Measurements from ENCODE around the gene BMX.
A peak's percentile ranks its signal among the peaks of the same experiment; 100 is the strongest.

Gene BMX

DNA sequence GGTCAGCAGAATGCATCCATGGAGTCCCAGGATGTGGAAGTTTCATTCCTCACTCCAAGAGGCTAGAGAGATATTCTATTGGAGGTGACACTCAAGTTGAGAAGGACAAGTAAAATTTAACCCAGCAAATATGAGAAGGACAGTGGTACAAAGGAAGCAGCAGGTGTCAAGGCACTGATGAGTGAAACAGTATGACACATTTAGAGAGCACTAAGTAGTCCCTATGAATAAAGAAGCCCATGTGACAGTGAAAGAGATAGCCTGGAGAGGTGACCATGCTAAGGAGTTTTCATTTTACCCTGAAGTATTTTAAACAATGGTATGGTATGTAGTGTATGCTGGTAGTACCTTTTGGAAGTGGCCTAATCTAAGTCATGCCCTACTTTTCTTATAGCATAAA, 9.2 kb downstream of the BMX start:
- no peak for DNase-seq

DNA sequence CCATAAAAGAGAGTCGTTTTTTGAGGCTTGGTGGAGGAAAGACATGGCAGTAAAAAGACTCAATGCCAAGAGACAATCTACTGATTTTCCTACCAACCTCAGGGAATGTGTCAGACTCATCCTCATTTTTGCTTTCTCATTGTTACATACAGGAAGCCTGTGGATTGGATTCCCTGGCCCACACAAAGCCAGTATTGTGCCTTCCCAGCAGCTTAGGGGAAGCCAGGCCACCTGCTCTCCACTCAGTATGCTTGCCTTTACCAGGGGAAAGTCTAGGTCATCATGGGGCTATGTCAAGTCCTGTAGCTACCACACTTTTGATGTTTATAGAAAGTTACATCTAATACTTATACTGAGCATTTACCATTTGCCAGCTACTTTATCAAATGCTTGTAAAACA, 11.0 kb downstream of the BMX start:
- DNase-seq = no peak

DNA sequence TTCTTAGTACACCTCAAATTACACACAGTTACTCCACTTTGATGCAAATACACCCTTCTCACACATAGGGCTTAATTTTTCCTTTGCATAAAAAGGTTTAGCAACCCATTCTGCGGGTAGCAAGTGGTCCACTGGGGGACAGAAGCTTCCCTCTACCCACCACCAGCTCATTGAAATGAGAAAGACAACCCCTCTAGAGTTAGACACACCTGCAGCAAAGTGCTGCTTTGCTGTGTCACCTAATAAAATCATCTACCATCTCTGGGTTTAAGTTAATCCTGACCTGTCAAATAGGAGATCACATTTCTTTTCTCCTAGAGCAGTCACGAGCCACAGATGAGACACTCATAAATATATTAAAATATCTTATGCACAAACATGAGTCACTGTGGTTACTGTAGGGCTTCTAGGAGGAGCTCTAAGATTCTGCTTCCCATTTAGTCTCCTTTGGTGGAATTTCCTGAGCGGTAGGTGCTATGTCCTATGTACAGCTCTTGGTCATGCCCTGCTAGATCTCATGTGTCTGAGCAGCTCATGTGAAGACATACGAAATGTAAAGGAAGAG, 11.9 kb downstream of the BMX start:
- DNase-seq = peak; percentile 12

DNA sequence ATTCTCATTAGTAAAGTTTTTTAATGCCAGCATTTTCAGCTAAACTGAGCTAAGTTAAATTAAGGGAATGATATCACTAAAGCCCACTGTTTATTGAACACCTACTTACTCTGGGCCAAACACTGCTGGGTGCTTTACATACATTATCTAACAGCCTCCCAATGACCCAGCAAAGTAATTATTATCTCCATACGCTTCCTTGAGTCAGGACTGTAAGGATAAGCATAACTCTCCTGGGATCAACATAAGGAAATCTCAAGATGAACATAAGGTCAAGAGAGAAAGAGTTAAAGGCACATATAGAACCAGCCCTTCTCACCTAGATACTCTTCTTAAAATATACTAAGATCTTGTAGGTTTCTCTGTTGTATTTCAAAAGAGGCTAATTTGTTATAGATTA, 13.7 kb downstream of the BMX start:
- DNase-seq = no peak

DNA sequence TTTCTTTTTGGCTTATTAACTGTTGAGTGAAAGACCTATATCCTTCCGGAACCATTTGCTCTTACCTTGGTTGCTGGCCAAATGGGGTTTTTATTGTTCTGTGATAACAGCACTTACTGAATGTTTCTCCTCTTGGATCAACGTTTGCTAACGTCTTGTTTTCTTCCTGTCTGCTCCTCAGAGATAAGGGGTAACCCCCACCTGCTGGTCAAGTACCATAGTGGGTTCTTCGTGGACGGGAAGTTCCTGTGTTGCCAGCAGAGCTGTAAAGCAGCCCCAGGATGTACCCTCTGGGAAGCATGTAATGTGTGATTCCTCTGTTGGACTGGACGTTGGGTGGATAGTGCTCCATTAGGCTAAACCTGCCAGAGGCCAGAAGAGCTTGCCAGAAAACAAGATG, 15.3 kb downstream of the BMX start:
- DNase-seq = no peak

DNA sequence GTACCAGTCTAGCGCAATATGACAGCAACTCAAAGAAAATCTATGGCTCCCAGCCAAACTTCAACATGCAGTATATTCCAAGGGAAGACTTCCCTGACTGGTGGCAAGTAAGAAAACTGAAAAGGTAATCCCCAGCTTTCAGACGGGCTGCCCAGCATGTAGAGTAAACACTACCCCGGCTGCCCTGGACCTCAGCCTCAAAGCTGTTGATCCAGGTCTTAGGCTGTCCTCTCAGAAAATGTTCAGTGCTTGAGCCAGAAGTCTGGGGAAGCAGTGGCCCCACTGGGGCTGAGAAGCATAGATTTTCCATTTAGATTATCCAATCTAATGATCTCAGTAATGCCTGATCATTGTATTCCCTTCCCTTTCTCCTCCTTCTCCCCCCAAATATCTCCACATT, 21.9 kb downstream of the BMX start:
- no peak for DNase-seq

DNA sequence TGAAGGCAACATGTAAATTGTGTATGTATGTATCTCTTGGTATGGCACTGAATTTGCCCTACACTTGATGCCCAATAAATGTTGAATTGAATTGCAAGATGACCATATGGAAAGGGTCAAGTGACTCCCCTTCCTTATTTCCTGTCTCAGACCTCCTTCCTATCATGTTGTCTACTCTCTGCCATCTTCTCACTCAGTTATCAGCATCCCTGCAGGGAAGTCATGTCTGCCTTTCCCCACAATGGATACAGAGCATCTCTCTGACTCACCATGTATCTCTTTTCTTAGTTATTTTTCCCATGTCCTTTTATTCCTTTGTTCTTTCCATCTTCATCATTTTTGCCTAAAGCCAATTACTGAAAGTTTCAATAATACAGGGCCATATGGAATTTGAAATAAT, 22.5 kb downstream of the BMX start:
- no peak for DNase-seq

DNA sequence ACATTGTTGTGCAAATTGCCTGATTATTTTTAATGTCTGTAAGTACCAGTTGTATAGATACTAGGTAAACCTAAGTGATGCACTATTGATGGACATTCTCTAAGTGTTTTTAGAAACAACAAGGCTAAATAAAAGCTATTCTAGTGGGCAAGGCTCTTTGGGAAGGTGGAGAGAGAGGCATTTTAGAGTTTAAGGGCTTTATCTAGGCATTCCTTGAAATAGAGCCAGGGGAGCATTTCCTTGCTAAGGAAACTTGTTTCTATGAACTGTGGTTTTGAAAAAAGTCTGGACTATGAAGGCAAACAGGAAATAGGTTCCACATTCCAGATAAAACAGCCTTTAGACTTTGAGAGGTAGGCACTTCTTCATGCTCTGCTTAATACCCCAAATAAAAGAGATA, 23.8 kb downstream of the BMX start:
- peak; percentile 21 for DNase-seq

DNA sequence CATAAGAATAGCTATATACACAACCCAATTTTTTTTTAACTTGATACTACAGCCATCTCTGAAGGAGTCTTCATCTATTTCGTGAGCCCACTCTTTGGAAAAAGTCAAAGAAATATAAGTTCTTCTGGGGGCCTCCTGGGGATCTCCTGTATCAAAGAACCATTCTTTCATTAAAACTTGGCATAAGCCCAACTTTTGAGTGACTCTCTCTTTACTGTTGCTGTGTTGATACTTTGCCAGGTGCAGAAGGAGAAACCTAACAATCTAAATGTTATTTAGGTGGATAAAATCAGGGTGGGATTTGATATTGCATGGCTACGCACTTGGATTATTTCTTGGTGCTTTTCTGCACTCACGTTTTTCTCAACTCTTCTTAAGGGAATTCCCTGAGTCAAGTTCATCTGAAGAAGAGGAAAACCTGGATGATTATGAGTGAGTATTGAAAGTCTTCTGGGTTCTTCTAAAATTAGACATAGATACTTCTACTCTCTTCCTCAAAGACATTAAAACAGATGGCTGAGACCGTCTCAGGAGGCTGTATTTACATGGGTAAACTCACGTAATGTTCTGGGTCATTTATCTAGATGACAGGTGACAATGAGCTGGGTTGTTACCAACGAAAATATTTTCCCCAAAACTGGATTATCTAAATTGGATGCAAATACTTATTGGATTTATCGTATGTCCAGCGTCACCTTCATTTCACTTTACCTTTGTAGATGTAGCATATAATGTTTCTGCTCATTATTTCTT, 25.2 kb downstream of the BMX start:
- DNase-seq = no peak

DNA sequence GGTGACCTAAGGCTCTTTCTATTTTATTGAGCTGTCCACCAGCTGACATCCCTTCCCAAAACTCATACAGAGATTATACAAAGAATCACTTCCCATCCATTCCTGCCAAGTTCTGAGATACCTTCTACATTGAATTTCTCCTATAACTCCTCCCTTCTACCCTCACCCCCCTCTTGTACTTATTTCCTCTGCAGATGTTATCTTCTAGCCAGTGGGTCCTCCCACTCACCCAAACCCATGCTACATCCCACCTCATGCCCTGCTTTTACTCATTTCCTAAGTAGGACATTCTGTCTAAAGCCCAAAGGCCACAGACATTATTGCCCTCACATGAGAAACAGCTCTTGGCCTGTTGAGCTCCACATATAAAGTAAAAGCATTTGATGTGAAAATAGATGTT, 28.6 kb downstream of the BMX start:
- no peak for DNase-seq

DNA sequence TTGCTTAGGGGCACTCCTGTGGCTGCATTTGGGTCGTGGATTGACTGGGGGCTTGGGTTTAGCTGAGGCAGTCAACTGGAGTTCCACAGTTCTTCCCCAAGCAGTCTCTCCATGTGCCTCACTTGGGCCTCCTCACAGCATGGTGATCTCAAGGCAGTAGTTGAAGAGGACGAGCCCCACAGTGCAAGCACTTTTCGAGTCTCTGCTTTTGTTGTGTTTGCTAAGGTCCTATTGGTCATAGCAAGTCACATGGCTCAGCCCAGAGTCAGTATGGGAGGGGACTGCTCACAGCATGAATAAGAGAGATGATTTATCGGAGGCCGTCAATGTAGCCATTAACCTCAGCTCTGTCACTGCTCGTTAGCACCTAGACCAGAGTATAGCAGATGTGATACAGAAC, 29.7 kb downstream of the BMX start:
- DNase-seq = no peak

DNA sequence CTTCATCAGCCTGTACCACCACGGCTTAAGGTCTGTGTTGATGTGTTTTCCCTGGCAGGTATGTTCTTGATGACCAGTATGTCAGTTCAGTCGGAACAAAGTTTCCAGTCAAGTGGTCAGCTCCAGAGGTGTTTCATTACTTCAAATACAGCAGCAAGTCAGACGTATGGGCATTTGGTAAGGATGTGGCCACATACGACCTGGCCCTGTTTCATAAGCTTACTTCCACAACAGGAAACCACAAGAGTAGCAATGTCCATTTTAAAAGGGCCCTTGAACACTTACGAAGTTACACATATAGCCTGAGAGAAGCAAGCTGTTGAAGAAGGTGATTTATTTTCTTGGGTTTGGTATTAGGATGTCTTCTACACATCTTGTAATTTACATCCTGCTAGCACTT, 46.1 kb downstream of the BMX start:
- no peak for DNase-seq

DNA sequence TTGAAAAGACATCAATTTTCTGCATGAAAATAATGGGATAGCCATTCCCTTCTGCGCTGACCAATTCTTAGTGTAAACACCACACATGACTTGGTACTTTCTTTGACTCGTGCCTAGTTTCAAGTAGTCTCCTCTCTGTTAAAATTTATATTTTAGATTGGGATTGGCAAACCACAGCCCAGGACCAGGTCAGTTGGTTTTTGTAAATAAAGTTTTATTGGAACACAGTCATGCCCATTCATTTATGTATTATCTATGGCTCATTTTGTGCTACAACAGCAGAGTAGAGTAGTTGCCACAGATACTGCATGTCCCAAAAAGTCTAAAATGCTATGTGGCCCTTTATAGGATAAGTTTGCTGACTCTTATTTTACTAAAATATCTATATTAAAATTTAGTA, 46.7 kb downstream of the BMX start:
- DNase-seq = no peak

DNA sequence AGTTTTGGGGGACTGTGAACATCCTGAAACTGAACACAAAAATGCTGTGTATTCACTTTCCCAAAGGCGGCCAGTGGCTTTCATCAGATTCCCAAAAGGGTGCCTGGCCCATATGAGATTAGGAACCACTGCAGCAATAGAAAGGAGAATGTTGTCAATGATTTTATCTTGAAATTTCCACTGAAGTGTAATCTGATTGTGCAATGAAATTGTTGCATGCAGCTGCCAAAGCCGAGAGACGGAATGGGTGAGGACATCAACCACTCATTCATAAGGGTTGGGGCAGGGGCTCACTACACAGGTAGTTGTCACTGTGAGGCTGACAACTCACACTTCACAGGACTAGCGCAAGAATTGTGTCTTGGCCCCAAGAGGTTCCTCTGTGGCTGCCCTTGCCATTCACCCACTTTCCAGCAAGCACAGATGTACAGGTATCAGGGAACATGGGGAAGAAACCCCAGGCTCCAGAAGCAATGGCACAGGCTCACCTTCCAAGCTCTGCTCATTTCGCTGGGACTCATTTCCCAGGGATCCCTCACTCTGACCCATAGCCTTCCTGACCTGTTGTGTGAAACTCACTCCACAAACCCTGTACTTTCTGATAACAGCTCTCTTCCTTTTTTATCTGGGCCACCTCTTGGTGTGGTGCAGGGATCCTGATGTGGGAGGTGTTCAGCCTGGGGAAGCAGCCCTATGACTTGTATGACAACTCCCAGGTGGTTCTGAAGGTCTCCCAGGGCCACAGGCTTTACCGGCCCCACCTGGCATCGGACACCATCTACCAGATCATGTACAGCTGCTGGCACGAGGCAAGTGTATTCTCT, 48.8 kb downstream of the BMX start:
- no peak for DNase-seq

DNA sequence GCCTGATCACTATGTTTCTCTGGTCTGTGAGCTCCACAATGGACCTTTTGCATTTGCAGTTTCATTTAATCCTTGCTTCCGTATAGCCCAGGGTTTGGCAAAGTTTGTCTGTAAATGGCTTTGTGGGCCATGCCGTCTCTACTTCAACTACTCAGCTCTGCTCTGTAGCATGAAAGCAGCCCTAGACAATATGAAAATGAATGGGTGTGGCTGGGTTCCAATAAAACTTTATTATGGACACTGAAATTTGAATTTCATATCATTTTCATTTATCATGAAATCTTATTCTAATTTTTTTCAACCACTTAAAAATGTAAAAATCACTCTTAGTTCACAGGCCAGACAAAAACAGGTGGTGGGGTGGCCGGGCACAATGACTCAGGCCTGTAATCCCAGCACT, 58.6 kb downstream of the BMX start:
- DNase-seq = no peak

DNA sequence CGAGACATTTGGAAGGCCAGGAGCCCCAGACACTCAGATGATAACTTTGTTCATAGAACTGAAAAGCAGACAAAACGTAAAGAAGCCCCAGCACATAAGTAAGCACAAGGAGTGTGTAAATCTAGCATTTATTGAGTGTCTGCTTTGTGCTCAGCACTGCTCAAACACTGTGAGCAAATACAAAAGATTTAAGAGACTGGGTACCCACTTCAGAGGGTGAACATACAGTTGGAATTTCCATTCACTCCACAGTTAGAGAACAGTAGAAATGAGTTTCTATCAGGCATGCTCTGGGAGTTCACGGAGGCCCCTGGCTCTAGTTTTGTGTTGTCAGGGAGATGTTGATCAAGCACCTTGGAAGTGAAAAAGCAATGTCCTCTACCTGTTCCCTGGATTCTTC, 60.3 kb downstream of the BMX start:
- no peak for DNase-seq

DNA sequence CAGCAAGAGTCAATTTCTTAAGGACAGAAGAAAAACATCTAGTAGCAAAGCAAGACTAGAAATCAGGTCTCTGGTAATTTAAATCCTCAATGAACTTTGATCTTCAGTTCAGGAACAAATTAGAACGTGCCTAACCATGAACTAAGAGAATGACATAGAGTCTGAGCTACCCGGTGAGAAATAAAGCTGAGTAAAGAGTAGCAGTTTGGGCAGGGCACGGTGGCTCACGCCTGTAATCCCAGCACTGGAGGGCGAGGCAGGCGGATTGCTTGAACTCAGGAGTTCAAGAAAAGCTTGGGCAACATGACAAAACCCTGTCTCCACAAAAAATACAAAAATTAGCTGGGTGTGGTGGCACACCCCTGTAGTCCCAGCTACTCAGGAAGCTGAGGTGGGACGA, 62.4 kb downstream of the BMX start:
- DNase-seq = no peak

DNA sequence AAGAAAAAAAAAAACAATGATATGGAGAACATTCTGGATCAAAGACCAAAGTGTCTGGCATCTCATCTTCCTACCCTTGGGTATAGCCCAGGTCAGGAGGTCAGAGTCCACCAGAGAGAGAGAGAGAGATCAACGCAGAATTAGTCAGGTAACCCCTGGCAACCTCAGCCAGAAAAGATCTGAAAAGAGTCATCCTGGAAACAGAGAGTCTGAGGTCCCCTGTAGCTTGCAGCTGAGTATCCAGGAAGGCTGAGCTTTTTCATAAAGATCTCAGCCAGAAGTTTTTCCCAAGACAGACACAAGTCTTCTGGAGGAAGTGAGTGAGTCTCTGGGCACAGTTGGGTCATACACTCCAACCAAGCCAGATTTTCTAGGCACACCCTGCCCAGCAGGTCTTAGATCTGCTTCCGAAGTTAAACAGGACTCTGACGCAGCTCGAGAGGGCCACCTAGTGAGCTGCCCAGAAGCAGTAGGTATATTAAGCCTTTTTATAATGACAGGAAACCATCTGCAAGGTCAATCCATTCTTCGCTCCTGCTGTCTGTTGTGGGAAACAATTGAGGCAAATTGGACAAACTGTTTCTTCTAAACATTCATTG, 64.5 kb downstream of the BMX start:
- DNase-seq = peak; percentile 46

DNA sequence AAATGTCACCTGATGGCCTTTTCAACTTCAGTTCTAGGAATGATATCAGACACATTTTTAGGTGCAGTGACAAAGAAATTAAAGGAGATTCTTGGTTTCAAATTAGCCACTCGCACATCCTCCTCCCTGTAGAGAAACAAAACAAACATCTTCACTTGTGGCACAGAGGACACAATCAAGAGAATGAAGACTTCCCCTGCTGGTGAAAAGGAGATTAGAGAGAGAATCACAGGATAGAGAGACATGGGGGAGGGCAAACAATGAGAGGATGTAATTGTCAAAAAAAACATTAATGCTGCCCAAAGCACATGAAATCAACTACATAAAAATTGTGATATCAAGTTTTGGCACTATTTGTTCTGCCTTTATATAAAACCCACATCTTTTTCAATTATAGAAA, 65.6 kb downstream of the BMX start:
- no peak for DNase-seq

DNA sequence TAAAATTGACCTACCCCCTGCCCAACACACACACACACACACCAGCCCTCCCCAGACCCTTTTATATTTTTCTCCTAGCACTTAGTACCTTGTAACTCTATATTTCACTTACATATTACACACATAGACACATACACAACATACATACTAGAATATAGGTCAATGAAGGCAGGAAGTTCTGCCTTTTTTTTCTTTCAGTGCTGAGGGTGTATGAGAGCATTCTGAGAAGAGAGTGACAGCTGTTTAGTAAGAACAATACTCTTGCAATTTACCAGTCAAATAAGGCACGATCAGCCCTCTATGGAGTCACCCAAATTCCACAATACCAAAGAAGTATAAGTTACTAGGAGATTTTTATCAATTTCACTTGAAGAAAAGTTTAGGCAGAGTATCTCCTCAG, 66.7 kb downstream of the BMX start:
- no peak for DNase-seq

DNA sequence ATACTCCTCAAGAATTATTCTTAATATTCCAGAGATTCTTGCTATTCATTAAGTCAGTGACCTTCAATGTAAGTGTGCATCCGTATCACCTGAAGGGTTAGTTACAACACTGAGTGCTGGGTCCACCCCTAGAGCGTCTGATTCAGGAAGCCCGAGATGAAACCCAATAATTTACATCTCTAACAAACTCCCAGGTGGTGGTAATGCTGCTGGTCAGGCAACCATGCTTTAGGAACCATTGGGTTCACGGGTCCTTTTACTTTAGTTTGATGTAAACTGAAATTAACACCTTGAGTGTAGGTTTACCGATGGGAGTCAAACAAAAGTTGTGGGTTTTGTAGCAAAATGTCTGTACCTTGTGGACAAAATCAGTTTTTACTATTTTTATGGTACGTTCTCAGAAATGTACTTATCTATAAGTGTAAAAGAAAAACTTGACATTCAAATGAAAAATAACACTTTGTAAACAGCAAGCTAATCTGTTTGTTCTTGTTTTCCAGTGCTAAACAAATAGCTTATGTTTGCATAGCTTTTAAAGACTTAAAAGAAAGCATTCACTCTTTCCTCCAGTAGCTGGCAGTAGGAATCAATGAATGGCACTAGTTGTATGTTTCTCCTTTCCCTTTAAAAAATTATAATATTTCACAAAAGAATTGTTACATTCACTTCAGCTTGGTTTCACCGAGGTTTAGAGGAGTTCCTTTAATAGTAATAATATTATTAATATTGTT, 67.4 kb downstream of the BMX start:
- no peak for DNase-seq

DNA sequence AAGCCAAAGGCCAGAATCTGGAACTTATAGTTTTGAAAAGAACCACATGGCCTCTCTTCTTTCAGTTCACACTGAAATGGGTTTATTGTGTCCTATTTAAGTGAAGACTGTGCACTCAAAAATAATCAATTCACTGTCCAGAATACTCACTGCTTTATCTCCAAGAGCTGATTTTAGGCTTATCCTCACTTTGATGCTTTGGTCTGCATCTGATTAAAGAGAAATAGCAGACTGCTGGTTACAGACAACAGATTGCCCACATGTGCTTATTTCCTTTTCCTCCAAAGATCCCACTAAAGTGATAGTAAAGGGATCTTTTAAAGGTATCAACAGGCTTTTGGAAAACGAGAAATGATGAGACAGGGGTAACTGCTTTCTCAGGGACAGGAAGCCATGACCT, 69.5 kb downstream of the BMX start:
- DNase-seq = no peak

DNA sequence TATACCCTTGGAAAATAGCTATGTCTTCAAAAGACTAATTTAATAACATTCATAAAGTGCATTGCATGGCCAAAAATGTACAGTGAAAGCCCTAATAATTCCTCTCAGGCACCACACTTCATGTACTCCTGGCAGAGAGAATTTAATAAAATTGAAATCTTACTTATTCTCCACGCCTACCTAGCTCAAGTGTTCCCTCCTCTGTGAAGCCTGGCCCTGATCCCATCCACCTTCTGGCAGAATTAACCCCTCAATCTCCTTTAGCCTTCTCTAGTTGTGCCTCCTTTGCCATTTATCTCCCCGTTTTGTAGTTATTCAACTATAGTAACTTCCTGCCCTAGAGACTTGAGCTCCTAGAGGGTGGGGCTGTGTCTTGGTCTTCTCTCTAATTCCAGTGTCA, 73.4 kb downstream of the BMX start:
- no peak for DNase-seq
